ENCODE results near the gene NEGR1.

Gene NEGR1

GRCh38 chr1:72235062-72235461, 47.3 kb downstream of the NEGR1 start:
- in situ Hi-C loops (cut with MboI; ENCODE audit: low sequenced_read_pairs), result no loop called here

GRCh38 chr1:72230746-72231145, 51.6 kb downstream of the NEGR1 start:
- in situ Hi-C loops (cut with MboI; ENCODE audit: low sequenced_read_pairs), result no loop called here

- in situ Hi-C loops (cut with MboI; ENCODE audit: low sequenced_read_pairs), result no loop called here
Measured at GRCh38 chr1:72229893-72230292, 52.4 kb downstream of the NEGR1 start.

GRCh38 chr1:72227667-72228066, 54.7 kb downstream of the NEGR1 start:
- in situ Hi-C loops (cut with MboI; ENCODE audit: low sequenced_read_pairs), result no loop called here

GRCh38 chr1:72224506-72224905, 57.8 kb downstream of the NEGR1 start:
- in situ Hi-C loops (cut with MboI; ENCODE audit: low sequenced_read_pairs), result no loop called here

- in situ Hi-C loops (cut with MboI; ENCODE audit: low sequenced_read_pairs), result no loop called here
Measured at GRCh38 chr1:72221811-72222210, 60.5 kb downstream of the NEGR1 start.

GRCh38 chr1:72218141-72218739, 64.1 kb downstream of the NEGR1 start:
- in situ Hi-C loops (cut with MboI; ENCODE audit: low sequenced_read_pairs), result no loop called here

GRCh38 chr1:72207059-72207458, 75.3 kb downstream of the NEGR1 start:
- in situ Hi-C loops (cut with MboI; ENCODE audit: low sequenced_read_pairs), result no loop called here

GRCh38 chr1:72202761-72203160, 79.6 kb downstream of the NEGR1 start:
- in situ Hi-C loops (cut with MboI; ENCODE audit: low sequenced_read_pairs), result no loop called here

- in situ Hi-C loops (cut with MboI; ENCODE audit: low sequenced_read_pairs), result no loop called here
Measured at GRCh38 chr1:72197786-72198185, 84.6 kb downstream of the NEGR1 start.

- in situ Hi-C loops (cut with MboI; ENCODE audit: low sequenced_read_pairs), result no loop called here
Measured at GRCh38 chr1:72186733-72187307, 95.5 kb downstream of the NEGR1 start.

- in situ Hi-C loops (cut with MboI; ENCODE audit: low sequenced_read_pairs), result no loop called here
Measured at GRCh38 chr1:72184099-72184701, 98.1 kb downstream of the NEGR1 start.

- in situ Hi-C loops (cut with MboI; ENCODE audit: low sequenced_read_pairs), result no loop called here
Measured at GRCh38 chr1:72182859-72183258, 99.5 kb downstream of the NEGR1 start.

GRCh38 chr1:72178266-72178665, 104.1 kb downstream of the NEGR1 start:
- in situ Hi-C loops (cut with MboI; ENCODE audit: low sequenced_read_pairs), result no loop called here

GRCh38 chr1:72177711-72178110, 104.6 kb downstream of the NEGR1 start:
- in situ Hi-C loops (cut with MboI; ENCODE audit: low sequenced_read_pairs), result no loop called here

GRCh38 chr1:72170246-72170645, 112.1 kb downstream of the NEGR1 start:
- in situ Hi-C loops (cut with MboI; ENCODE audit: low sequenced_read_pairs), result no loop called here

- in situ Hi-C loops (cut with MboI; ENCODE audit: low sequenced_read_pairs), result no loop called here
Measured at GRCh38 chr1:72166426-72166825, 115.9 kb downstream of the NEGR1 start.

GRCh38 chr1:72150508-72150907, 131.8 kb downstream of the NEGR1 start:
- in situ Hi-C loops (cut with MboI; ENCODE audit: low sequenced_read_pairs), result no loop called here

GRCh38 chr1:72141875-72142274, 140.5 kb downstream of the NEGR1 start:
- in situ Hi-C loops (cut with MboI; ENCODE audit: low sequenced_read_pairs), result no loop called here

- in situ Hi-C loops (cut with MboI; ENCODE audit: low sequenced_read_pairs), result no loop called here
Measured at GRCh38 chr1:72140222-72140621, 142.1 kb downstream of the NEGR1 start.

GRCh38 chr1:72137656-72138055, 144.7 kb downstream of the NEGR1 start:
- in situ Hi-C loops (cut with MboI; ENCODE audit: low sequenced_read_pairs), result no loop called here

- in situ Hi-C loops (cut with MboI; ENCODE audit: low sequenced_read_pairs), result no loop called here
Measured at GRCh38 chr1:72129869-72130268, 152.5 kb downstream of the NEGR1 start.

Measured in hTERT RPE-1 (cell line).